Immature natural killer cell (primary cell): ENCODE results near the gene ADARB2. TPM values are rescaled to one million over a fixed set of nuclear protein-coding genes. Genes with fewer than 3 reads are reported as not detected.
"Not testable (repeated sequence)": the region's sequence is repeated elsewhere in the genome, so short reads cannot be mapped to it uniquely, and the experiment has no call there.

ENCODE experiments used
- DNase-seq, 3 donors: peaks; one replicate each; pipeline ENCODE4 v3.0.0; 2022; ENCODE audit warnings: mixed read lengths in 1 of 3
- H3K27ac Mint-ChIP-seq, 6 donors: one replicate each; pipeline ENCODE4 v1.8.0; 2020; ENCODE audit warnings: mixed read lengths in 6 of 6, mild to moderate bottlenecking in 5 of 6, inconsistent platforms in 4 of 6, moderate library complexity in 3 of 6
- H3K27me3 Mint-ChIP-seq, 3 donors: one replicate each; pipeline ENCODE4 v1.8.0; 2020 to 2021; ENCODE audit warnings: low read depth in 3 of 3, mild to moderate bottlenecking in 3 of 3, mixed read lengths in 3 of 3, moderate library complexity in 3 of 3, inconsistent platforms in 1 of 3
- H3K36me3 Mint-ChIP-seq, 3 donors: one replicate each; pipeline ENCODE4 v1.8.0; 2020; ENCODE audit warnings: mixed read lengths in 3 of 3, inconsistent platforms in 2 of 3, mild to moderate bottlenecking in 2 of 3
- H3K4me1 Mint-ChIP-seq, 2 donors: one replicate each; pipeline ENCODE4 v1.8.0; 2020; ENCODE audit warnings: inconsistent platforms in 2 of 2, mild to moderate bottlenecking in 2 of 2, mixed read lengths in 2 of 2, moderate library complexity in 1 of 2
- H3K4me3 Mint-ChIP-seq, 5 donors: one replicate each; pipeline ENCODE4 v1.8.0; 2020; ENCODE audit warnings: mild to moderate bottlenecking in 5 of 5, mixed read lengths in 5 of 5, inconsistent platforms in 3 of 5, moderate library complexity in 3 of 5
- H3K9me3 Mint-ChIP-seq, 6 donors: one replicate each; pipeline ENCODE4 v1.8.0; 2020; ENCODE audit warnings: mild to moderate bottlenecking in 6 of 6, mixed read lengths in 6 of 6, inconsistent platforms in 4 of 6, moderate library complexity in 3 of 6
- polyA plus RNA-seq, 3 donors: library from polyadenylated mRNA; unstranded; fragments of 300-500 nt; fragmentation: Illumina TruSeq; gene quantifications; one replicate each; pipeline ENCODE4 v1.2.3, GENCODE V29; 2021

Gene ADARB2
- polyA plus RNA-seq, 3 donors from 2014 or later = 0.12 TPM; not detected in 2

DNA sequence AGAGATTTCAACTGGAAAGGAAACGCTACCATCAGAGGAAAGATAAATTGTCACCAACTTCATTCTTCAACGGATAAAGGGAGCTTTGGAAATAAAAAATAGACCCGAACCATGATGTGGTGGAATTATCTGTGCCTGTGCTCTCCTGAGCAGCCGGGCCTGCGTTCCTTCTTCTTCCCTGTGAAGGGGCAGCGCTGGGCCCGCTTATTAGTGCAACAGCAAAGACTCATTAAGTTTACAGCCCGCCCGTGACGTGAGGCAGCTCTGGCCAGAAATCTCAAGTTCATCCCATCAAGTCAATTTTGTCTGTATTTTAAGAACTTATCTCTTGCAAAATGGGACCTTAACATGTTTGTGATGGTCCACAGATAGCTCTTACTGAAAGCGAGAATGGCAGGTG, 193.7 kb downstream of the ADARB2 start:
- Mint-ChIP-seq H3K9me3 (no peaks in the 10 kb centered on the region), H3K27me3 (peaks cover 0 to 1% (median 0%) of the 10 kb centered on the region in 3 donors), H3K27ac (no peak overlapping the region), H3K36me3 (no peaks in the 10 kb centered on the region), H3K4me3 (no peak overlapping the region), H3K4me1 (no peaks in the 10 kb centered on the region)
- DNase-seq = no peak

DNA sequence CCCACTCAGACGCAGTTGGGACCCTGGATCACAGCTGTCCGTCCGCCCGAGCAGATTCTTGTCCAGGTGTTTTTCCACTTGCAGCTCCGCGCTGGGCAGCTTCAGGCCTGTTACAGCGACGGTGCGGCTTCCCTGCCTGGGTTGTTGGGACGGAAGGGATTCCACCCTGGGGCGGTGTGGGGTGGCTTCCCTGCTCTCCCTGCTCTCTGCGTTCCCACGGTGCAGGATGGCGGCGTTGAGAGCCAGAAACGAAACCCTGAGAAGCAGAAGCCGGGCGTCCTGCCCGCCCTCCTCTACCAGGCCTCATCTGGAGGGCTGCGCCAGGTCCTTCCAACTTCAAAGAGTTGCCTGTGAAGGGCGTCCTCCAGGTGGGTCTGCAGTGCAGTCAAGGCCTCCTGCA, 194.4 kb downstream of the ADARB2 start:
- Mint-ChIP-seq H3K4me1 (no peaks in the 10 kb centered on the region), H3K4me3 (no peak overlapping the region), H3K27ac (no peak overlapping the region), H3K9me3 (no peaks in the 10 kb centered on the region), H3K36me3 (no peaks in the 10 kb centered on the region), H3K27me3 (peaks cover 0 to 1% (median 0%) of the 10 kb centered on the region in 3 donors)
- no peak for DNase-seq

DNA sequence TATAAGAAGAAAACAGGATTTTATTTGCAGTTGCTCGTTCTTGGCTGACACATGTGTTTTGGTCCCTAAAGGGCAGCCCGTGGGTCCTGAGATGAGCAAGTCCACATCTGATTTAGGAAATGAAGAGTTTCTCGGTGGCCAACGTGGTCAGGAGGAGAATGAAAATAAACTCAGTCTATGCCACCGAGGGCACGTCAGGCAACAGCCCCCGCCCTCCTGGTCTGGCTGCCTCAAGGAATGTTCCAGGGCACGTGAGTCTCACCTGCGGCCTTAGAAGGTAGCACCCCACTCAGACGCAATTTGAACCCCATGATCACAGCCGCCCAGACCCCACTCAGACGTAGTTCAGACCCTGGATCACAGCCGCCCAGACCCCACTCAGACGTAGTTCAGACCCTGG, 197.2 kb downstream of the ADARB2 start:
- no peaks in the 10 kb centered on the region for H3K4me1 Mint-ChIP-seq
- H3K9me3 Mint-ChIP-seq = no peaks in the 10 kb centered on the region
- H3K27ac Mint-ChIP-seq = no peak overlapping the region
- H3K36me3 Mint-ChIP-seq = no peaks in the 10 kb centered on the region
- peaks cover 0 to 1% (median 0%) of the 10 kb centered on the region in 3 donors for H3K27me3 Mint-ChIP-seq
- DNase-seq = no peak
- H3K4me3 Mint-ChIP-seq = no peak overlapping the region

DNA sequence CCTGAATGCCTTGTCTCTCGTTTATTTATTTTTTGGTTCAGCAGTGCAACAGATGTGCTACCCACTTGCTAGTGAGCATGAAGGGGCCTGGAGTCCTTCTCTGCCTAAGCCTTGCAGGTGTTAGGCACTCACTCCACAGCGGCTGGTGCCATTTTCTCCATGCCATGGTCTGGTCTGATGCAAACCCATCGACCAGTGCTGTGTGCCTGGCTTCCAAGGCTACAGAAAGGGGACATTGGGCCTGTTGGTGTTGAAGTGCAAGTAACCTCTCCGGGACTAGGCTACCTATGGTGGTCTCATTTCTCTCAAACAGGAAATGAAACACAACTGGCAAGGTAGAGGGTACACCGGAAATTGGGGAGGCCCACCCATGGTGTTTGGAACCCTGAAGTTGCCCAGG, 198.1 kb downstream of the ADARB2 start:
- H3K4me1 Mint-ChIP-seq = no peaks in the 10 kb centered on the region
- H3K9me3 Mint-ChIP-seq = no peaks in the 10 kb centered on the region
- H3K27ac Mint-ChIP-seq = no peak overlapping the region
- H3K36me3 Mint-ChIP-seq = no peaks in the 10 kb centered on the region
- no peak for DNase-seq
- no peaks in the 10 kb centered on the region for H3K27me3 Mint-ChIP-seq
- H3K4me3 Mint-ChIP-seq = no peak overlapping the region

DNA sequence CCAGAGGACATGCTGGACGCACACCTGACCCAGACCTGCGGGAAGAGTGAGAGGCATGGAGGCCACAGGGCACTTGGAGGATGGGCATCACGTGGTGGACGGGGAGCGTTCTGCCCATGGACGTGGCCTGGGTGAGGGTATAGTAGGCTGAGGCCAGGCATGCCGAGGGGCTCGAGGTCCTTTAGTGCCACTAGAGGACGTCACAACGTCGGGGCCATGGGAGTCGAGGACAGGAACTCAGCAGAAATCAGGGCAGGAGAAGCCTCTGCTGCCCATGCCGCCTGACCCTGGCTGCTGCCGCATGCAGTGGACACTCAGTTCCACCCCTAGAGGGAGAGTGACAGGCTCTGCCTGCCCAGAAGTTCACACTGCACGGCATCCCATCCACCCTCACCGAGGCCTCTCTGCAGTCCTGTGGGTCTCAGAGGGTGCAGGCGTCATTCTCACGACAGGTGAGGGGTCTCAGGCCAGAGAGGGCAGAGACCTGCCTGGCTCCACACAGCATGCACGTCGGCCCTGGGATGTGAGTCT, 198.7 kb downstream of the ADARB2 start:
- H3K27ac Mint-ChIP-seq = no peak overlapping the region
- no peak for DNase-seq

DNA sequence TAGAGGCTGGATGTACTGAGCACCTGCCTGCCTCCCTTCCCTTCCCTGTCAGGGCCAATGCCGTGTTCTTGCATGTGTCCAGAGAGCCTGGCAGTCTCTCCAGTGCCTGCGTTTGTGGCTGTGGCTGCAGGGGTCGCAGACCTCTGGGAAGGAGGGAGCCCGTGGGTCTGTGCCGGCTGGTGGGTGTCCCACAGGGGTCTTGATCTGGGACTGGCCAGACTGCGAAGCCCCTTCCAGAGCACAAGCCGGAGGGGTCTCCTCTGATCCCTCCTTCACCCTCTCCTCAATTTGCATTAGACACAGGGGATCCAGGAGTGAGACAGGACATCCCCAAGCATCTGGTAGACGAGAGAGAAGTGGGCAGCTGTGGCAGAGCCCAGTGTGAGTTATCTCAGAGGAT, 199.2 kb downstream of the ADARB2 start:
- no peak overlapping the region for H3K4me3 Mint-ChIP-seq
- H3K4me1 Mint-ChIP-seq = no peaks in the 10 kb centered on the region
- H3K36me3 Mint-ChIP-seq = no peaks in the 10 kb centered on the region
- no peak for DNase-seq
- H3K9me3 Mint-ChIP-seq = no peaks in the 10 kb centered on the region
- no peaks in the 10 kb centered on the region for H3K27me3 Mint-ChIP-seq
- H3K27ac Mint-ChIP-seq = no peak overlapping the region

More for the DNA sequence above, 198.7 kb downstream of the ADARB2 start:
- Mint-ChIP-seq H3K4me3 (no peak overlapping the region), H3K36me3 (no peaks in the 10 kb centered on the region), H3K4me1 (no peaks in the 10 kb centered on the region), H3K9me3 (no peaks in the 10 kb centered on the region), H3K27me3 (no peaks in the 10 kb centered on the region)

DNA sequence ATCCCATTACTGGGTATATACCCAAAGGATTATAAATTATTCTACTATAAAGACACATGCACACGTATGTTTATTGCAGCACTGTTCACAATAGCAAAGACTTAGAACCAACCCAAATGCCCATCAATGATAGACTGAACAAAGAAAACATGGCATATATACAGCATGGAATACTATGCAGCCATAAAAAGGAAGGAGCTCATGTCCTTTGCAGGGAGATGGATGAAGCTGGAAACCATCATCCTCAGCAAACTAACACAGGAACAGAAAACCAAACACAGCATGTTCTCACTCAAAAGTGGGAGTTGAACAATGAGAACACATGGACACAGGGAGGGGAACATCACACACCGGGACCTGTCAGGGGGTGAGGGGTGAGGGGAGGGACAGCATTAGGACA, 199.9 kb downstream of the ADARB2 start:
- not testable (repeated sequence) for H3K27ac Mint-ChIP-seq, H3K4me1 Mint-ChIP-seq, H3K27me3 Mint-ChIP-seq, H3K36me3 Mint-ChIP-seq, H3K9me3 Mint-ChIP-seq, DNase-seq, H3K4me3 Mint-ChIP-seq

DNA sequence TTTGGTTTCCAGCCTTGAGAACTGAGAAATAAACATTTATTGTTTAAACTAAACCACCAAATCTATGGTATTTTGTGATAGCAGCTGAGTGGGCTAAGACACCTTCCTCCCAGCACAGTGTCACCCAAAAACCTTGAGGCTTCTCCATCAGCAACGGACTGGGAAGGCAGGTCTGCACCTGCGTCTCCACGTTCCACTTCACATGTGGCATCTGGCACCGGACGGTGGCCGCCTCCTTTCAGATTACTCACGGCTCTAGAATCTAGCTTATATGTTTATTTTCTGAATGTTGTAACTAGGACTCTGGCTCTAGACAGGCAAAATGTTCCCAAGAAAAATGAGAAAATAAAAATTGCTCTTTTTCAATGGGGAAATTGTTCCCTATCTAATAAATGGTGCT, 201.0 kb downstream of the ADARB2 start:
- no peaks in the 10 kb centered on the region for H3K4me1 Mint-ChIP-seq
- no peaks in the 10 kb centered on the region for H3K9me3 Mint-ChIP-seq
- H3K36me3 Mint-ChIP-seq = no peaks in the 10 kb centered on the region
- no peak for DNase-seq
- no peak overlapping the region for H3K4me3 Mint-ChIP-seq
- no peak overlapping the region for H3K27ac Mint-ChIP-seq
- no peaks in the 10 kb centered on the region for H3K27me3 Mint-ChIP-seq

DNA sequence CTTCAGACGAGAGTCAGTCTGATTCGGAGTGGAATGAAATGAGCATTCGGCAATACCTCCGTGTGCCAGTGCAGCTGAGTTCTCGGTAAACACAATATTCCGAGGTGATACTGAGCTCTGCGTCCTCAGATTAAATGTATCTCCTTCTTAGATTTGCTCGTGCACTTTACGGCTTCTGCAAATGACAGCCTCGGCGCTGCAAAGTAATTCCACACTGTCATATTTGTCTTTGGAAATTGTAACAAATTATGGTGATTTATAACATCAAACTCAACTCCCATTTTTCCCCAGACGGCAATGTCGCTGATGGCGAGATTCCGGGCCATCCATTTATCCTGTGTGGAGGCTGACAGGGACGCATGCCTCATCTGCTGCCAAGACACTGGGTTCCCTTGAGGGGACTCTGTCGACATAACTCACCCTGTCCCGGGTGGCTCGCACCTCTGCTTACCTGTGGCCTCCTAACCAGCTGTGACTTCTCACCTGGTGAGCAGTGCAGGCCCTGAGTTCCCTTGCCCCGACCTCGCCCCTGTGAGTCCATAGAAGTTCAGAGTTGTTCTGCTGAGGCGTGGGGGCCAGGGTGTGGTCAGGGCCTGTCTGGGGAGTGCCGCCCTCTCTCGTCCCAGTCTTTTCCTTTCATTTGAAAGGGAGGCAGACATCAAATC, 201.9 kb downstream of the ADARB2 start:
- H3K27me3 Mint-ChIP-seq = no peaks in the 10 kb centered on the region
- no peaks in the 10 kb centered on the region for H3K9me3 Mint-ChIP-seq
- H3K27ac Mint-ChIP-seq = no peak overlapping the region
- H3K4me3 Mint-ChIP-seq = no peak overlapping the region
- H3K36me3 Mint-ChIP-seq = no peaks in the 10 kb centered on the region
- no peaks in the 10 kb centered on the region for H3K4me1 Mint-ChIP-seq
- DNase-seq = no peak

DNA sequence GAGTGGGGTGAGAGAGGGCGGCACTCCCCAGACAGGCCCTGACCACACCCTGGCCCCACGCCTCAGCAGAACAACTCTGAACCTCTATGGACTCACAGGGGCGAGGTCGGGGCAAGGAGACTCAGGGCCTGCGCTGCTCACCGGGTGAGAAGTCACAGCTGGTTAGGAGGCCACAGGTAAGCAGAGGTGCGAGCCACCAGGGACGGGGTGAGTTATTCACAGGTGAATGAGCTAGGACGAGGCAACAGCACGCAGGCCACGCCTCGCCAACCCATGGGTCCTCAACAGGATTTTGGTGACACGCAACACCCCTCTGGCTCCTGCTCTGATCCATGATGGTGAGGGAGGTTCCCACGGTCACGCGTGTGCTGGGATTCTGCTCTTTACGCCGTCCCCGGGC, 202.5 kb downstream of the ADARB2 start:
- no peak for DNase-seq
- Mint-ChIP-seq H3K4me1 (no peaks in the 10 kb centered on the region), H3K9me3 (no peaks in the 10 kb centered on the region)

DNA sequence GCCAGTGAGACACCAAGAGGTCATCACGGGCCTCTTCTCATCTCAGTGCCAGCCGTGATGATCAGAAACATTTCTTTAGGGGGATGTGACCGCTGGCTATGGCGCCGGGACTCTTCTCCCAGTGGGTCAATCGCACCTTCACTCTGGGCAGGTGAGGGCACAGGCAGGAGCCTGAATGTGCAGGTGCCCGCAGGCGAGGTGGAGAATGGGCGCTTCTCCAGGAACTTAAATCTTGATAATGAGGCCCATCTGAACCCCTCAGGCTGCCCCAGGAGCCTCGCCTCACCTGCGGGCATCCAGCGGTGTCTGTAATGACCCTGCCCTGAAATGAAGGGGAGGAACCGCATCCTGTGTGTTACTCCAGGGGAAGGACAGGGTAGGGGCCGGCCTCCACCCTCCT, 204.7 kb downstream of the ADARB2 start:
- Mint-ChIP-seq H3K9me3 (no peaks in the 10 kb centered on the region), H3K4me1 (no peaks in the 10 kb centered on the region), H3K4me3 (no peak overlapping the region), H3K27ac (no peak overlapping the region), H3K27me3 (peaks cover 0 to 3% (median 2%) of the 10 kb centered on the region in 3 donors), H3K36me3 (no peaks in the 10 kb centered on the region)
- no peak for DNase-seq

More for the DNA sequence above, 202.5 kb downstream of the ADARB2 start:
- Mint-ChIP-seq H3K4me3 (no peak overlapping the region), H3K36me3 (no peaks in the 10 kb centered on the region), H3K27ac (no peak overlapping the region), H3K27me3 (no peaks in the 10 kb centered on the region)

DNA sequence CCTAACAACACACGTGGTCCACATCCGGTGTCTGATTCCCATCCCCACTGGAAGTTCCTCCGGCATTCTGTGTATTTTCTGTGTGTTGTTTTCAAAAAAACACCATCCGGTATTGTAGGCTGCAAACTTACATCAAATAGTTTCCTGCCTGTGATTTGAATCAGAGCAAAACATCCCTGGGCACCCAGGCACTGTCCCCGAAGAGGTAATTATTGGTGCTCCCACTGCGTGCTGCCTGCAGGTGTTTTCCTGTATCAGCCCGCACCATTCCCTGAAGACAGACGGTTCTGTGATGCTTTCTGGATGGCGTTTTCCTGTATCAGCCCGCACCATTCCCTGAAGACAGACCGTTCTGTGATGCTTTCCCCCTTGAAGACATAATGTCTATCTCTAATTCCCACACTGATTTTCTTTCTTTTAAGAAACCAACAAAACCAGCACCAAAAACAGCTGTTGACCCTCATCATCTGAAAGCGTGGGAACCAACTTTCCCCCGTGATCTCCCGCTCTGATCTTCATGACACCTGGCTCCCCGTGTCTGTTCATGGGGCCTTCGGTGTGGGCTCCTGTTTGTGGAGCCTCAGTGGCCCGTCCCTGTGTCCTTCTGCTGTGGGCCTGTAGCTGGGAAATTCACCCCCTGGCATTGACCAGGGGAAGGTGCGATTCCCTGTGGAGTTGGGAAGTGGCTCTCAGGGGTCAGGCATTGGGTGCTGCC, 205.3 kb downstream of the ADARB2 start:
- Mint-ChIP-seq H3K4me1 (no peaks in the 10 kb centered on the region), H3K27me3 (peaks cover 0 to 3% (median 2%) of the 10 kb centered on the region in 3 donors), H3K36me3 (no peaks in the 10 kb centered on the region), H3K9me3 (no peaks in the 10 kb centered on the region), H3K27ac (no peak overlapping the region), H3K4me3 (no peak overlapping the region)
- no peak for DNase-seq

DNA sequence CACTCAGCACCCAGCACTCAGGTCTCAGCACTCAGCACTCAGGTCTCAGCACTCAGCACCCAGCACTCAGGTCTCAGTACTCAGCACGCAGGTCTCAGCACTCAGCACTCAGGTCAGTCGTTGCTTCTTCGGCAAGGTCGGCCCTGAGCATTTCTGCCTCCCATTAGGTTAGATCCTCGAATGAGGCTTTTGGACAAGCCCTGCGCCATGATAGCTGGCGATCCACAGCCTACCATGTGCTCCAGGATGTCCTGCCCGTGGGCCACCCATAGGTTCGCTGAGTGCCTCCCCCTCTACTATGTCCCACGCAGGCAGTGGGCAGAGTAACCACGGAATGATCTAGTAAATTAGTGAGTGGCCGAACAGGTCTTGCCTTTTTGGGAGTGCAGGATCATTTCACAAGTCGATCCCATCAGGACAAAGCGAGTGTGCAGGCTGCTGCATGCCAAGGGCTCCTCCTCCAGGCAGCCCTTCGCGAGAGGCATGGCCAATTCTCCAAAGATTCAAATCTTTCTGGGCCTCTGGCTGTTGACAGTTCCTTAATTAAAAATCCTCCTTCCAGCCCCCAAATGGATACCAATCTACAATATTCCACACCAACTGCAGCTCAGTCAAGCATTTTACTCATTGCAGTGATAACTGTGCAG, 206.3 kb downstream of the ADARB2 start:
- no peaks in the 10 kb centered on the region for H3K36me3 Mint-ChIP-seq
- H3K27ac Mint-ChIP-seq = no peak overlapping the region
- peaks cover 0 to 5% (median 3%) of the 10 kb centered on the region in 3 donors for H3K27me3 Mint-ChIP-seq
- no peaks in the 10 kb centered on the region for H3K9me3 Mint-ChIP-seq
- H3K4me3 Mint-ChIP-seq = no peak overlapping the region
- H3K4me1 Mint-ChIP-seq = no peaks in the 10 kb centered on the region
- DNase-seq = no peak

DNA sequence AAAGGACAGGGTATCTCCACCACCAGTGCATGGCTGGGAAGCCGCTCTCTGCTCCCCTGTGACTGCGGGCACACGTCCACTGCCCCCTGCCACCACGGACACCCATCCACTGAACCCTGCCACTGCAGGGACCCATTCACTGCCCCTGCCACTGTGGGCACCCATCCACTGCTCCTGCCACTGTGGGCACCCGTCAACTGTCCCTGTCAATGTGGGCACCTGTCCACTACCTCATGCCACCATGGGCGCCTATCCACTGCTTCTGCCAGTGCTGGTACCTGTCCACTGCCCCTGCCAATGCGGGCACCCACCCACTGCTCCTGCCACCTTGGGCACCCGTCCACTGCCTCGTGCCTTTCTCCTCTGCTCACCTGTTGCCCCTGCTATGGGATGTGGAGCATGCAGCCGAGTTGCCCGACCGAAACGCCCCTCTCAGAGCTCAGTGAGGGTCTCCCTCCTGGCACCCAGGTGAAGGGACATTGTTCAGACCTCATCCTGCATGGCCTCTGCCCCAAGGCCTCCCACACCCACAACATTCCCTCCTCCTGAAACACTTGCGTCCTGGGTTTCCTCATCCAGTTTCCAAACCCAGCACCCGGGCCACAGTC, 207.4 kb downstream of the ADARB2 start:
- no peak for DNase-seq
- H3K27me3 Mint-ChIP-seq = peaks cover 0 to 7% (median 3%) of the 10 kb centered on the region in 3 donors
- no peak overlapping the region for H3K27ac Mint-ChIP-seq
- no peaks in the 10 kb centered on the region for H3K36me3 Mint-ChIP-seq
- H3K9me3 Mint-ChIP-seq = no peaks in the 10 kb centered on the region
- H3K4me1 Mint-ChIP-seq = peaks cover 0 to 3% of the 10 kb centered on the region in 2 donors
- H3K4me3 Mint-ChIP-seq = no peak overlapping the region
